ENCODE results near the gene FAM241A. TPM values are rescaled to one million over a fixed set of nuclear protein-coding genes. Genes with fewer than 3 reads are reported as not detected.
A peak's percentile ranks its signal among the peaks of the same experiment; 100 is the strongest.

Gene FAM241A
- total RNA-seq, 2 experiments from 2014 or later: 4.1 to 4.5 TPM

GRCh38 chr4:112112590-112113170 is 32.6 kb upstream of the FAM241A start:
- Mint-ChIP-seq H3K4me1 (ENCODE audit: low read depth) (peaks cover 9% of the 10 kb centered on the region), H3K9me3 (no peaks in the 10 kb centered on the region), H3K27ac (no peak overlapping the region), H3K27me3 (no peaks in the 10 kb centered on the region), H3K36me3 (ENCODE audit: low read depth) (no peaks in the 10 kb centered on the region), H3K4me3 (no peak overlapping the region)
- no peak for ATAC-seq
- CTCF ChIA-PET: interaction anchor here (4.0 kb wide), 1 partner anchor 13 kb away, joined by 11 read pairs; no protein-coding TSS in a partner anchor
- no peak for DNase-seq
- POLR2A ChIA-PET: interaction anchor here (0.7 to 0.8 kb wide), 2 partner anchors 15 to 37 kb away, joined by 3 read pairs; no protein-coding TSS in a partner anchor
- intact Hi-C loops (cut with micrococcal nuclease): loop anchor here (10.0 kb wide), 1 partner anchor 62 kb away; no protein-coding TSS in a partner anchor
- TF ChIP-seq CTCF (IDR thresholded peaks at IDR 0.05): no peak

GRCh38 chr4:112113864-112114263 is 31.4 kb upstream of the FAM241A start:
- ATAC-seq (no peak), DNase-seq (no peak)
- H3K4me1 Mint-ChIP-seq (ENCODE audit: low read depth): peaks cover 12% of the 10 kb centered on the region
- ChIA-PET CTCF (interaction anchor here (1.5 to 4.0 kb wide), 2 partner anchors 14 to 60 kb away, joined by 6 to 11 read pairs; no protein-coding TSS in a partner anchor), POLR2A (no interaction called here)
- no peak overlapping the region for H3K27ac Mint-ChIP-seq
- no peak for TF ChIP-seq CTCF (IDR thresholded peaks at IDR 0.05)
- intact Hi-C loops (cut with micrococcal nuclease): loop anchor here (10.0 kb wide), 1 partner anchor 61 kb away; no protein-coding TSS in a partner anchor
- H3K27me3 Mint-ChIP-seq: no peaks in the 10 kb centered on the region
- H3K9me3 Mint-ChIP-seq: no peaks in the 10 kb centered on the region
- no peak overlapping the region for H3K4me3 Mint-ChIP-seq
- no peaks in the 10 kb centered on the region for H3K36me3 Mint-ChIP-seq (ENCODE audit: low read depth)

- CTCF ChIA-PET: interaction anchor here (1.5 to 4.0 kb wide), 2 partner anchors 15 to 60 kb away, joined by 6 to 11 read pairs; no protein-coding TSS in a partner anchor
- DNase-seq (no peak), ATAC-seq (no peak)
- Mint-ChIP-seq H3K4me1 (ENCODE audit: low read depth) (peaks cover 12% of the 10 kb centered on the region), H3K4me3 (no peak overlapping the region), H3K27me3 (no peaks in the 10 kb centered on the region), H3K36me3 (ENCODE audit: low read depth) (no peaks in the 10 kb centered on the region), H3K9me3 (no peaks in the 10 kb centered on the region), H3K27ac (no peak overlapping the region)
- intact Hi-C loops (cut with micrococcal nuclease): loop anchor here (10.0 kb wide), 1 partner anchor 60 kb away; no protein-coding TSS in a partner anchor
- TF ChIP-seq CTCF (IDR thresholded peaks at IDR 0.05): no peak
- POLR2A ChIA-PET: no interaction called here
These were observed 30.8 kb upstream of the FAM241A start for GRCh38 chr4:112114452-112114851.

GRCh38 chr4:112118742-112119352 is 26.4 kb upstream of the FAM241A start:
- Mint-ChIP-seq H3K4me3 (peak overlapping the region; percentile 36), H3K9me3 (peaks cover 5% of the 10 kb centered on the region), H3K27me3 (no peaks in the 10 kb centered on the region), H3K27ac (peak overlapping the region; percentile 95), H3K4me1 (ENCODE audit: low read depth) (peaks cover 16% of the 10 kb centered on the region), H3K36me3 (ENCODE audit: low read depth) (no peaks in the 10 kb centered on the region)
- no peak for TF ChIP-seq CTCF (IDR thresholded peaks at IDR 0.05)
- DNase-seq: no peak
- ATAC-seq: no peak
- intact Hi-C loops (cut with micrococcal nuclease): loop anchor here (10.0 kb wide), 1 partner anchor 56 kb away; no protein-coding TSS in a partner anchor
- CTCF ChIA-PET: interaction anchor here (0.8 to 3.3 kb wide), 6 partner anchors 8 to 94 kb away, joined by 3 to 12 read pairs (median 3); no protein-coding TSS in a partner anchor
- POLR2A ChIA-PET: interaction anchor here (0.6 to 1.0 kb wide), 3 partner anchors 54 to 544 kb away, joined by 3 to 4 read pairs (median 3); no protein-coding TSS in a partner anchor
